ENCODE results near the gene METTL27. TPM values are rescaled to one million over a fixed set of nuclear protein-coding genes. Genes with fewer than 3 reads are reported as not detected.

METTL27 gene
- polyA plus RNA-seq, 2 donors = 0.45 to 1.1 TPM

GRCh38 chr7:73870041-73870492 lies 27.8 kb upstream of the METTL27 start:
- Histone ChIP-seq H3K4me3 (ENCODE audit: low read depth in 1 of 2, low read length in 2 of 2) (no peak overlapping the region), H3K9me3 (ENCODE audit: control insufficient read depth in 2 of 2, insufficient read depth in 1 of 2, low read depth in 1 of 2, low read length in 1 of 2) (no peaks in the 10 kb centered on the region), H3K27me3 (ENCODE audit: control insufficient read depth in 1 of 2, insufficient read depth in 2 of 2, low read length in 2 of 2) (no peaks in the 10 kb centered on the region), H3K27ac (ENCODE audit: low read depth in 2 of 2, low read length in 1 of 2) (no peak overlapping the region), H3K4me1 (ENCODE audit: control insufficient read depth in 2 of 2, insufficient read depth in 2 of 2, low read length in 1 of 2) (no peaks in the 10 kb centered on the region), H3K36me3 (ENCODE audit: control insufficient read depth in 2 of 2, insufficient read depth in 2 of 2, low read length in 1 of 2) (no peaks in the 10 kb centered on the region)
- 53 to 62% methylated on average over 15 of the region's 15 CpGs for WGBS, 2 donors

GRCh38 chr7:73869011-73869798 lies 26.9 kb upstream of the METTL27 start:
- Histone ChIP-seq H3K27me3 (ENCODE audit: control insufficient read depth in 1 of 2, insufficient read depth in 2 of 2, low read length in 2 of 2) (no peaks in the 10 kb centered on the region), H3K27ac (ENCODE audit: low read depth in 2 of 2, low read length in 1 of 2) (no peak overlapping the region), H3K9me3 (ENCODE audit: control insufficient read depth in 2 of 2, insufficient read depth in 1 of 2, low read depth in 1 of 2, low read length in 1 of 2) (no peaks in the 10 kb centered on the region), H3K4me3 (ENCODE audit: low read depth in 1 of 2, low read length in 2 of 2) (no peak overlapping the region), H3K36me3 (ENCODE audit: control insufficient read depth in 2 of 2, insufficient read depth in 2 of 2, low read length in 1 of 2) (no peaks in the 10 kb centered on the region), H3K4me1 (ENCODE audit: control insufficient read depth in 2 of 2, insufficient read depth in 2 of 2, low read length in 1 of 2) (no peaks in the 10 kb centered on the region)
- WGBS, 2 donors = 62 to 63% methylated on average over 23 to 24 of the region's 24 CpGs

GRCh38 chr7:73866446-73866767 lies 24.1 kb upstream of the METTL27 start:
- Histone ChIP-seq H3K36me3 (ENCODE audit: control insufficient read depth in 2 of 2, insufficient read depth in 2 of 2, low read length in 1 of 2) (no peaks in the 10 kb centered on the region), H3K27me3 (ENCODE audit: control insufficient read depth in 1 of 2, insufficient read depth in 2 of 2, low read length in 2 of 2) (no peaks in the 10 kb centered on the region), H3K4me3 (ENCODE audit: low read depth in 1 of 2, low read length in 2 of 2) (no peak overlapping the region), H3K27ac (ENCODE audit: low read depth in 2 of 2, low read length in 1 of 2) (no peak overlapping the region), H3K9me3 (ENCODE audit: control insufficient read depth in 2 of 2, insufficient read depth in 1 of 2, low read depth in 1 of 2, low read length in 1 of 2) (no peaks in the 10 kb centered on the region), H3K4me1 (ENCODE audit: control insufficient read depth in 2 of 2, insufficient read depth in 2 of 2, low read length in 1 of 2) (no peaks in the 10 kb centered on the region)
- WGBS, 2 donors = 71 to 85% methylated on average over 1 of the region's 1 CpG

GRCh38 chr7:73865738-73866445 lies 23.6 kb upstream of the METTL27 start:
- no peaks in the 10 kb centered on the region for H3K4me1 ChIP-seq (ENCODE audit: control insufficient read depth in 2 of 2, insufficient read depth in 2 of 2, low read length in 1 of 2)
- WGBS, 2 donors = 71 to 76% methylated on average over 6 of the region's 6 CpGs
- H3K9me3 ChIP-seq (ENCODE audit: control insufficient read depth in 2 of 2, insufficient read depth in 1 of 2, low read depth in 1 of 2, low read length in 1 of 2) = no peaks in the 10 kb centered on the region
- no peaks in the 10 kb centered on the region for H3K36me3 ChIP-seq (ENCODE audit: control insufficient read depth in 2 of 2, insufficient read depth in 2 of 2, low read length in 1 of 2)
- H3K27me3 ChIP-seq (ENCODE audit: control insufficient read depth in 1 of 2, insufficient read depth in 2 of 2, low read length in 2 of 2) = no peaks in the 10 kb centered on the region
- no peak overlapping the region for H3K4me3 ChIP-seq (ENCODE audit: low read depth in 1 of 2, low read length in 2 of 2)
- no peak overlapping the region for H3K27ac ChIP-seq (ENCODE audit: low read depth in 2 of 2, low read length in 1 of 2)

- H3K9me3 ChIP-seq (ENCODE audit: control insufficient read depth in 2 of 2, insufficient read depth in 1 of 2, low read depth in 1 of 2, low read length in 1 of 2) = no peaks in the 10 kb centered on the region
- H3K27me3 ChIP-seq (ENCODE audit: control insufficient read depth in 1 of 2, insufficient read depth in 2 of 2, low read length in 2 of 2) = no peaks in the 10 kb centered on the region
- no peaks in the 10 kb centered on the region for H3K4me1 ChIP-seq (ENCODE audit: control insufficient read depth in 2 of 2, insufficient read depth in 2 of 2, low read length in 1 of 2)
- no peak overlapping the region for H3K27ac ChIP-seq (ENCODE audit: low read depth in 2 of 2, low read length in 1 of 2)
- no peak overlapping the region for H3K4me3 ChIP-seq (ENCODE audit: low read depth in 1 of 2, low read length in 2 of 2)
- WGBS, 2 donors = 82 to 84% methylated on average over 8 of the region's 8 CpGs
- no peaks in the 10 kb centered on the region for H3K36me3 ChIP-seq (ENCODE audit: control insufficient read depth in 2 of 2, insufficient read depth in 2 of 2, low read length in 1 of 2)
Observed at GRCh38 chr7:73864981-73865711, 22.8 kb upstream of the METTL27 start.

- H3K4me3 ChIP-seq (ENCODE audit: low read depth in 1 of 2, low read length in 2 of 2) = no peak overlapping the region
- no peaks in the 10 kb centered on the region for H3K9me3 ChIP-seq (ENCODE audit: control insufficient read depth in 2 of 2, insufficient read depth in 1 of 2, low read depth in 1 of 2, low read length in 1 of 2)
- no peaks in the 10 kb centered on the region for H3K27me3 ChIP-seq (ENCODE audit: control insufficient read depth in 1 of 2, insufficient read depth in 2 of 2, low read length in 2 of 2)
- no peak overlapping the region for H3K27ac ChIP-seq (ENCODE audit: low read depth in 2 of 2, low read length in 1 of 2)
- no peaks in the 10 kb centered on the region for H3K4me1 ChIP-seq (ENCODE audit: control insufficient read depth in 2 of 2, insufficient read depth in 2 of 2, low read length in 1 of 2)
- WGBS, 2 donors = 91 to 95% methylated on average over 12 of the region's 12 CpGs
- H3K36me3 ChIP-seq (ENCODE audit: control insufficient read depth in 2 of 2, insufficient read depth in 2 of 2, low read length in 1 of 2) = no peaks in the 10 kb centered on the region
Observed at GRCh38 chr7:73861305-73861704, 19.0 kb upstream of the METTL27 start.

GRCh38 chr7:73860859-73861258 lies 18.5 kb upstream of the METTL27 start, which contains the start of gene TMEM270:
Gene TMEM270 (plus strand): TSS chr7:73861159. CDS start chr7:73861195, 36 bp downstream.
- Histone ChIP-seq H3K27me3 (ENCODE audit: control insufficient read depth in 1 of 2, insufficient read depth in 2 of 2, low read length in 2 of 2) (no peaks in the 10 kb centered on the region), H3K36me3 (ENCODE audit: control insufficient read depth in 2 of 2, insufficient read depth in 2 of 2, low read length in 1 of 2) (no peaks in the 10 kb centered on the region), H3K9me3 (ENCODE audit: control insufficient read depth in 2 of 2, insufficient read depth in 1 of 2, low read depth in 1 of 2, low read length in 1 of 2) (no peaks in the 10 kb centered on the region), H3K4me1 (ENCODE audit: control insufficient read depth in 2 of 2, insufficient read depth in 2 of 2, low read length in 1 of 2) (no peaks in the 10 kb centered on the region), H3K27ac (ENCODE audit: low read depth in 2 of 2, low read length in 1 of 2) (no peak within 1 kb of the TSS), H3K4me3 (ENCODE audit: low read depth in 1 of 2, low read length in 2 of 2) (no peak within 1 kb of the TSS)
- 82 to 92% methylated on average over 11 of the region's 11 CpGs for WGBS, 2 donors

- Histone ChIP-seq H3K4me1 (ENCODE audit: control insufficient read depth in 2 of 2, insufficient read depth in 2 of 2, low read length in 1 of 2) (no peaks in the 10 kb centered on the region), H3K4me3 (ENCODE audit: low read depth in 1 of 2, low read length in 2 of 2) (no peak overlapping the region), H3K36me3 (ENCODE audit: control insufficient read depth in 2 of 2, insufficient read depth in 2 of 2, low read length in 1 of 2) (no peaks in the 10 kb centered on the region), H3K9me3 (ENCODE audit: control insufficient read depth in 2 of 2, insufficient read depth in 1 of 2, low read depth in 1 of 2, low read length in 1 of 2) (no peaks in the 10 kb centered on the region), H3K27ac (ENCODE audit: low read depth in 2 of 2, low read length in 1 of 2) (no peak overlapping the region), H3K27me3 (ENCODE audit: control insufficient read depth in 1 of 2, insufficient read depth in 2 of 2, low read length in 2 of 2) (no peaks in the 10 kb centered on the region)
- WGBS, 2 donors = 69 to 91% methylated on average over 2 of the region's 2 CpGs
Observed at GRCh38 chr7:73858807-73859206, 16.5 kb upstream of the METTL27 start.

GRCh38 chr7:73856941-73857340 lies 14.6 kb upstream of the METTL27 start:
- no peaks in the 10 kb centered on the region for H3K36me3 ChIP-seq (ENCODE audit: control insufficient read depth in 2 of 2, insufficient read depth in 2 of 2, low read length in 1 of 2)
- H3K9me3 ChIP-seq (ENCODE audit: control insufficient read depth in 2 of 2, insufficient read depth in 1 of 2, low read depth in 1 of 2, low read length in 1 of 2) = no peaks in the 10 kb centered on the region
- no peaks in the 10 kb centered on the region for H3K4me1 ChIP-seq (ENCODE audit: control insufficient read depth in 2 of 2, insufficient read depth in 2 of 2, low read length in 1 of 2)
- WGBS, 2 donors = 61 to 67% methylated on average over 3 of the region's 3 CpGs
- no peaks in the 10 kb centered on the region for H3K27me3 ChIP-seq (ENCODE audit: control insufficient read depth in 1 of 2, insufficient read depth in 2 of 2, low read length in 2 of 2)
- H3K4me3 ChIP-seq (ENCODE audit: low read depth in 1 of 2, low read length in 2 of 2) = no peak overlapping the region
- no peak overlapping the region for H3K27ac ChIP-seq (ENCODE audit: low read depth in 2 of 2, low read length in 1 of 2)
